CD4-positive, alpha-beta T cell (primary cell): ENCODE results near the gene CATSPERE. TPM values are rescaled to one million over a fixed set of nuclear protein-coding genes. Genes with fewer than 3 reads are reported as not detected.

Experiments used
- ATAC-seq: fragments of 200-7000 bp; cut with Tn5 transposase; one replicate; pipeline ENCODE4 v1.10.0; 2022; ENCODE audit warnings: mild to moderate bottlenecking; ENCODE audit not compliant: poor library complexity
- CTCF ChIA-PET: fragments of 350-600 bp; sonication (Branson Sonifier 250); formaldehyde crosslinking; loops from one replicate; lab custom pipeline; 2021; ENCODE audit warnings: antibody characterized with exemption, inconsistent platforms; lab: Charles Lee
- POLR2A ChIA-PET: fragments of 350-600 bp; sonication (Branson Sonifier 250); formaldehyde crosslinking; loops from one replicate; lab custom pipeline; 2021; ENCODE audit warnings: antibody characterized with exemption, inconsistent platforms; lab: Charles Lee
- DNase-seq, 14 experiments: peaks; one replicate each; pipeline ENCODE4 v3.0.0-alpha.2; 2013 to 2020; ENCODE audit warnings: mixed read lengths in 2 of 14
- H3K27ac ChIP-seq, 2 donors: one replicate each; pipeline versions ENCODE4 v1.5.1 to v1.7.0; 2013; ENCODE audit warnings: low read length in 2 of 2, low read depth in 1 of 2, mild to moderate bottlenecking in 1 of 2
- H3K27me3 ChIP-seq, 2 experiments: 1 replicate in 1 of 2; 2 replicates in 1 of 2; pipeline versions ENCODE4 v1.6.1 to v1.7.0; 2013; ENCODE audit warnings: low read length in 2 of 2, control low read depth in 1 of 2, mild to moderate bottlenecking in 1 of 2, moderate library complexity in 1 of 2; ENCODE audit not compliant: insufficient read depth in 2 of 2, control insufficient read depth in 1 of 2
- H3K36me3 ChIP-seq: one replicate; pipeline ENCODE4 v1.6.1; 2013; ENCODE audit warnings: low read length, control low read depth; ENCODE audit not compliant: insufficient read depth
- H3K4me1 ChIP-seq: one replicate; pipeline ENCODE4 v1.6.1; 2013; ENCODE audit warnings: low read length, control low read depth; ENCODE audit not compliant: insufficient read depth
- H3K4me3 ChIP-seq: one replicate; pipeline ENCODE4 v1.5.1; 2013; ENCODE audit warnings: mild to moderate bottlenecking, low read length, moderate library complexity
- H3K9me3 ChIP-seq, 2 experiments: 1 replicate in 1 of 2; 2 replicates in 1 of 2; pipeline versions ENCODE4 v1.6.1 to v1.7.0; 2013; ENCODE audit warnings: low read length in 2 of 2, mild to moderate bottlenecking in 2 of 2, control low read depth in 1 of 2, moderate library complexity in 1 of 2; ENCODE audit not compliant: control insufficient read depth in 1 of 2, insufficient read depth in 1 of 2
- H3K27ac Mint-ChIP-seq: one replicate; pipeline ENCODE4 v1.8.0; 2020; ENCODE audit warnings: mixed read lengths
- H3K27me3 Mint-ChIP-seq: one replicate; pipeline ENCODE4 v1.8.0; 2021; ENCODE audit warnings: mixed read lengths
- H3K36me3 Mint-ChIP-seq: one replicate; pipeline ENCODE4 v1.8.0; 2021; ENCODE audit warnings: low read depth, mixed read lengths
- H3K4me1 Mint-ChIP-seq: one replicate; pipeline ENCODE4 v1.8.0; 2021; ENCODE audit warnings: low read depth, mixed read lengths
- H3K4me3 Mint-ChIP-seq: one replicate; pipeline ENCODE4 v1.8.0; 2020; ENCODE audit warnings: mild to moderate bottlenecking, mixed read lengths
- H3K9me3 Mint-ChIP-seq: one replicate; pipeline ENCODE4 v1.8.0; 2020; ENCODE audit warnings: mixed read lengths
- CTCF ChIP-seq: fragments of 200-600 bp; IDR thresholded peaks from one replicate; pipeline ENCODE4 v1.8.0; 2022; ENCODE audit warnings: antibody characterized with exemption, mild to moderate bottlenecking
- intact Hi-C, 2 experiments: fragments of 100-400 bp; cut with DNase I in 1 of 2; cut with micrococcal nuclease in 1 of 2; formaldehyde crosslinking; loops; one replicate each; pipeline versions ENCODE4 v1.15.1 to v1.9.0; 2023 to 2025; cut with DNase I, micrococcal nuclease
- total RNA-seq, 174 experiments: library from RNA in 2 of 174; stranded (reverse) in 2 of 174; gene quantifications; one replicate each; pipeline ENCODE4 v1.2.3 and lab custom pipeline; 2021 to 2026

Gene CATSPERE
- total RNA-seq, 2 experiments from 2014 or later, result 0.91 to 1.4 TPM

GRCh38 chr1:244444854-244445253, 16.2 kb upstream of the CATSPERE start:
- Mint-ChIP-seq H3K9me3 (no peaks in the 10 kb centered on the region), H3K36me3 (peaks cover 36% of the 10 kb centered on the region), H3K4me3 (no peak overlapping the region), H3K27me3 (no peaks in the 10 kb centered on the region), H3K4me1 (peaks cover 80% of the 10 kb centered on the region), H3K27ac (no peak overlapping the region)
- Histone ChIP-seq H3K36me3 (peaks cover 20% of the 10 kb centered on the region), H3K27ac (no peak overlapping the region), H3K9me3 (no peaks in the 10 kb centered on the region), H3K27me3 (no peaks in the 10 kb centered on the region), H3K4me1 (peaks cover 15% of the 10 kb centered on the region), H3K4me3 (no peak overlapping the region)
- ChIA-PET POLR2A (interaction anchor here (0.8 to 1.0 kb wide), 2 partner anchors 17 to 387 kb away, joined by 3 read pairs; partner anchors contain the start of gene CATSPERE), CTCF (interaction anchor here (0.9 to 1.0 kb wide), 2 partner anchors 17 to 145 kb away, joined by 3 read pairs; no protein-coding TSS in a partner anchor)
- intact Hi-C loops, result no loop called here
- ATAC-seq (no peak), DNase-seq (no peak)
- TF ChIP-seq CTCF, result no peak

GRCh38 chr1:244445320-244446181, 15.5 kb upstream of the CATSPERE start:
- no peaks in the 10 kb centered on the region for H3K9me3 ChIP-seq
- TF ChIP-seq CTCF, result no peak
- CTCF ChIA-PET, result interaction anchor here (0.9 kb wide), 1 partner anchor 146 kb away, joined by 3 read pairs; no protein-coding TSS in a partner anchor
- intact Hi-C loops, result no loop called here
- Mint-ChIP-seq H3K4me1 (peaks cover 80% of the 10 kb centered on the region), H3K27ac (peak overlapping the region; percentile 76), H3K27me3 (no peaks in the 10 kb centered on the region), H3K36me3 (peaks cover 39% of the 10 kb centered on the region), H3K4me3 (no peak overlapping the region), H3K9me3 (no peaks in the 10 kb centered on the region)
- no peak for DNase-seq
- peaks cover 19% of the 10 kb centered on the region for H3K36me3 ChIP-seq
- no peaks in the 10 kb centered on the region for H3K27me3 ChIP-seq
- ATAC-seq, result no peak
- H3K4me3 ChIP-seq, result no peak overlapping the region
- H3K27ac ChIP-seq, result no peak overlapping the region
- H3K4me1 ChIP-seq, result peaks cover 19% of the 10 kb centered on the region
- POLR2A ChIA-PET, result no interaction called here

GRCh38 chr1:244447024-244447423, 14.0 kb upstream of the CATSPERE start:
- ChIA-PET CTCF (interaction anchor here (1.7 kb wide), 1 partner anchor 148 kb away, joined by 4 read pairs; no protein-coding TSS in a partner anchor), POLR2A (interaction anchor here (1.2 kb wide), 3 partner anchors 14 to 1191 kb away, joined by 3 to 5 read pairs (median 3); partner anchors contain the start of genes CATSPERE and SDCCAG8)
- Mint-ChIP-seq H3K4me1 (peaks cover 81% of the 10 kb centered on the region), H3K4me3 (no peak overlapping the region), H3K27me3 (no peaks in the 10 kb centered on the region), H3K27ac (peak overlapping the region; percentile 19), H3K36me3 (peaks cover 43% of the 10 kb centered on the region), H3K9me3 (no peaks in the 10 kb centered on the region)
- Histone ChIP-seq H3K9me3 (no peaks in the 10 kb centered on the region), H3K4me1 (peaks cover 25% of the 10 kb centered on the region), H3K27me3 (no peaks in the 10 kb centered on the region), H3K4me3 (no peak overlapping the region), H3K36me3 (peaks cover 19% of the 10 kb centered on the region), H3K27ac (no peak overlapping the region)
- TF ChIP-seq CTCF, result no peak
- intact Hi-C loops, result no loop called here
- no peak for DNase-seq
- no peak for ATAC-seq
